HL-60 (cell line): ENCODE measurements around the gene DENND4C.

Source experiments
- DNase-seq, 2 experiments: peaks; one replicate each; pipeline ENCODE4 v3.0.0-alpha.2; 2010 to 2020; ENCODE audit warnings: low read depth in 1 of 2, low spot score in 1 of 2
- H3K27ac ChIP-seq: fragments of 250-450 bp; sonication (Bioruptor Pico); replicated peaks from 2 replicates; pipeline ENCODE4 v1.5.1; 2020; ENCODE audit warnings: mild to moderate bottlenecking, moderate library complexity
- H3K27me3 ChIP-seq: fragments of 250-450 bp; sonication (Bioruptor Pico); 2 replicates; pipeline ENCODE4 v1.5.1; 2021; ENCODE audit warnings: mild to moderate bottlenecking, moderate library complexity; ENCODE audit not compliant: insufficient read depth, poor library complexity, severe bottlenecking
- H3K4me3 ChIP-seq: replicated peaks from 2 replicates; pipeline ENCODE4 v1.5.1; 2011; ENCODE audit warnings: mild to moderate bottlenecking, control low read depth, low read length; ENCODE audit not compliant: insufficient read depth
- CTCF ChIP-seq: IDR thresholded peaks from one replicate; pipeline ENCODE4 v1.5.1; 2011; ENCODE audit warnings: low read length, control low read depth, inconsistent platforms; ENCODE audit not compliant: insufficient read depth
- GABPA ChIP-seq: IDR thresholded peaks from 2 replicates; pipeline ENCODE4 v1.6.1; 2012; ENCODE audit warnings: low read depth
- POLR2AphosphoS5 ChIP-seq: IDR thresholded peaks from 2 replicates; pipeline ENCODE4 v1.6.1; 2012; ENCODE audit warnings: low read depth
- SPI1 ChIP-seq: IDR thresholded peaks from 2 replicates; pipeline ENCODE4 v1.6.1; 2012; ENCODE audit warnings: low read depth, mild to moderate bottlenecking, borderline replicate concordance
- TF ChIP-seq, protein P1 (sequence below): IDR thresholded peaks from 2 replicates; pipeline ENCODE4 v1.6.1; 2012; ENCODE audit warnings: low read depth; ENCODE audit not compliant: insufficient replicate concordance

Gene DENND4C

DNA sequence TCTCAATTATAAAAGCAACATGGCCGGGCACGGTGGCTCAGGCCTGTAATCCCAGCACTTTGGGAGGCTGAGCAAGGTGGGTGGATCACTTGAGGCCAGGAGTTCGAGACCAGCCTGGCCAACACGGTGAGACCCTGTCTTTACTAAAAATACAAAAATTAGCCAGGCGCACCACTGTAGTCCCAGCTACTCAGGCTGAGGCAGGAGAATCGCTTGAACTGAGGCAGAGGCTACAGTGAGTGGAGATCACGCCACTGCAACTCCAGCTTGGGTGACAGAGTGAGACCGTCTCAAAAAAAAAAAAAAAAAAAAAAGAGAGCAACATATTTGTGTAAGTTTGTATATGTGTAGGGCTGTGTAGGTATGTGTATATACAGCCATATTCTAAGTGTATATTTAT, 142.1 kb downstream of the DENND4C start:
- no peak overlapping the region for H3K27ac ChIP-seq
- TF ChIP-seq GABPA, result no peak
- TF ChIP-seq CTCF, result no peak
- TF ChIP-seq, protein P1, sequence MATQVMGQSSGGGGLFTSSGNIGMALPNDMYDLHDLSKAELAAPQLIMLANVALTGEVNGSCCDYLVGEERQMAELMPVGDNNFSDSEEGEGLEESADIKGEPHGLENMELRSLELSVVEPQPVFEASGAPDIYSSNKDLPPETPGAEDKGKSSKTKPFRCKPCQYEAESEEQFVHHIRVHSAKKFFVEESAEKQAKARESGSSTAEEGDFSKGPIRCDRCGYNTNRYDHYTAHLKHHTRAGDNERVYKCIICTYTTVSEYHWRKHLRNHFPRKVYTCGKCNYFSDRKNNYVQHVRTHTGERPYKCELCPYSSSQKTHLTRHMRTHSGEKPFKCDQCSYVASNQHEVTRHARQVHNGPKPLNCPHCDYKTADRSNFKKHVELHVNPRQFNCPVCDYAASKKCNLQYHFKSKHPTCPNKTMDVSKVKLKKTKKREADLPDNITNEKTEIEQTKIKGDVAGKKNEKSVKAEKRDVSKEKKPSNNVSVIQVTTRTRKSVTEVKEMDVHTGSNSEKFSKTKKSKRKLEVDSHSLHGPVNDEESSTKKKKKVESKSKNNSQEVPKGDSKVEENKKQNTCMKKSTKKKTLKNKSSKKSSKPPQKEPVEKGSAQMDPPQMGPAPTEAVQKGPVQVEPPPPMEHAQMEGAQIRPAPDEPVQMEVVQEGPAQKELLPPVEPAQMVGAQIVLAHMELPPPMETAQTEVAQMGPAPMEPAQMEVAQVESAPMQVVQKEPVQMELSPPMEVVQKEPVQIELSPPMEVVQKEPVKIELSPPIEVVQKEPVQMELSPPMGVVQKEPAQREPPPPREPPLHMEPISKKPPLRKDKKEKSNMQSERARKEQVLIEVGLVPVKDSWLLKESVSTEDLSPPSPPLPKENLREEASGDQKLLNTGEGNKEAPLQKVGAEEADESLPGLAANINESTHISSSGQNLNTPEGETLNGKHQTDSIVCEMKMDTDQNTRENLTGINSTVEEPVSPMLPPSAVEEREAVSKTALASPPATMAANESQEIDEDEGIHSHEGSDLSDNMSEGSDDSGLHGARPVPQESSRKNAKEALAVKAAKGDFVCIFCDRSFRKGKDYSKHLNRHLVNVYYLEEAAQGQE, result no peak
- TF ChIP-seq POLR2AphosphoS5, result no peak
- TF ChIP-seq SPI1, result no peak
- no peak for DNase-seq

DNA sequence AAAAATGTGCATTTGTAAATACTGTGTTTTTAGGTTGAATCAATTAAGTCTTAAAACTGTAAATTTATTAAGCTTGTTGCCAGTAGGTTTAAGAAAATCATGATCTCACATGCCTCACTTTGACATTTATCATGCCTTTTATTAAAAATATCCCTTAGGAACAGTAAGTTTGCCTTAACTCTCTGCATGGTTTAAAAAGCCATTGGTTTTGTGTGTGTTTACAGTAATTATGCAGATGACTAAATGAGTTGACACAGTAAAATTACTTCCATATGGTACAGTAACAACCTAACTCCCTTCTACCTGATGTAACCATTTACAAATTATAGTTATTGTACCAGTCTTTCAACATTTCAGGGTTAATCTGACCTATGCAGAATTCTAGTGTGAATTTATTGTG, 143.0 kb downstream of the DENND4C start:
- H3K27ac ChIP-seq, result no peak overlapping the region
- DNase-seq, result peak in 1 of 2 experiments; percentile 8
- no peaks in the 10 kb centered on the region for H3K27me3 ChIP-seq
- TF ChIP-seq, protein P1, result no peak
- no peak for TF ChIP-seq SPI1
- no peak for TF ChIP-seq POLR2AphosphoS5
- TF ChIP-seq CTCF, result no peak
- TF ChIP-seq GABPA, result no peak
- H3K4me3 ChIP-seq, result no peak overlapping the region

More for the DNA sequence above, 142.1 kb downstream of the DENND4C start:
- no peak overlapping the region for H3K4me3 ChIP-seq
- no peaks in the 10 kb centered on the region for H3K27me3 ChIP-seq

GRCh38 chr9:19375538-19375937, 145.0 kb downstream of the DENND4C start:
- TF ChIP-seq CTCF (no peak), SPI1 (no peak)
- TF ChIP-seq, protein P1, result no peak
- no peak for DNase-seq
- H3K27me3 ChIP-seq, result no peaks in the 10 kb centered on the region
- H3K4me3 ChIP-seq, result no peak overlapping the region
- no peak overlapping the region for H3K27ac ChIP-seq
